HUDEP-2 (cell line): Measurements from ENCODE around the gene AEN.
"Not testable (repeated sequence)": the region's sequence is repeated elsewhere in the genome, so short reads cannot be mapped to it uniquely, and the experiment has no call there.

ENCODE experiments used
- DNase-seq, 76 experiments: peaks; one replicate each; lab custom pipeline; 2025; ENCODE audit not compliant: unreplicated experiment in 76 of 76; lab: John Stamatoyannopoulos, UW

AEN gene

GRCh38 chr15:88630798-88631463 lies 9.8 kb downstream of the AEN start:
- no peak for DNase-seq

- DNase-seq, result no peak
These were observed 10.4 kb downstream of the AEN start for GRCh38 chr15:88631464-88632028.

GRCh38 chr15:88632797-88633196 lies 11.7 kb downstream of the AEN start:
- not testable (repeated sequence) for DNase-seq

- no peak for DNase-seq
These were observed 13.3 kb downstream of the AEN start for GRCh38 chr15:88634449-88634848.

GRCh38 chr15:88635318-88635717 lies 14.2 kb downstream of the AEN start:
- no peak for DNase-seq

- DNase-seq, result no peak
These were observed 14.9 kb downstream of the AEN start for GRCh38 chr15:88636050-88636449.

- no peak for DNase-seq
These were observed 15.5 kb downstream of the AEN start for GRCh38 chr15:88636654-88637053.

- DNase-seq, result no peak
These were observed 16.3 kb downstream of the AEN start for GRCh38 chr15:88637436-88637835.

GRCh38 chr15:88637841-88638625 lies 16.9 kb downstream of the AEN start:
- DNase-seq, result no peak

GRCh38 chr15:88638626-88639372 lies 17.7 kb downstream of the AEN start, which contains the start of gene ISG20:
ISG20 (plus strand) TSS chr15:88639016; CDS start chr15:88639367, 351 bp downstream.
- peak in 74 of 76 experiments; percentile 25 to 96 (median 87) for DNase-seq

GRCh38 chr15:88641959-88642452 lies 20.9 kb downstream of the AEN start:
- DNase-seq, result no peak

GRCh38 chr15:88642514-88642913 lies 21.4 kb downstream of the AEN start:
- DNase-seq, result not testable (repeated sequence)

GRCh38 chr15:88644741-88645140 lies 23.6 kb downstream of the AEN start:
- DNase-seq, result no peak

- DNase-seq, result no peak
These were observed 24.3 kb downstream of the AEN start for GRCh38 chr15:88645171-88646087.

GRCh38 chr15:88646088-88646405 lies 24.9 kb downstream of the AEN start:
- no peak for DNase-seq

- no peak for DNase-seq
These were observed 25.8 kb downstream of the AEN start for GRCh38 chr15:88646951-88647350.

- no peak for DNase-seq
These were observed 26.4 kb downstream of the AEN start for GRCh38 chr15:88647351-88648105.

GRCh38 chr15:88648357-88649214 lies 27.4 kb downstream of the AEN start:
- DNase-seq, result peak in 37 of 76 experiments; percentile 6 to 71 (median 31)
